Motor neuron (in vitro differentiated cells): Measurements from ENCODE around the gene TTC21B. TPM values are rescaled to one million over a fixed set of nuclear protein-coding genes. Genes with fewer than 3 reads are reported as not detected.

Source experiments
- ATAC-seq, 8 experiments: fragments of 200-7000 bp; cut with Tn5 transposase; replicated peaks in 6 of 8; 2 replicates each; pipeline ENCODE4 v1.8.0; 2021; ENCODE audit warnings: mild to moderate bottlenecking in 8 of 8, moderate library complexity in 8 of 8
- H3K27ac ChIP-seq, 2 donors: fragments of 250-450 bp; sonication (Bioruptor Pico); 2 replicates each; pipeline ENCODE4 v1.9.0; 2021; ENCODE audit warnings: antibody characterized with exemption in 2 of 2, mild to moderate bottlenecking in 2 of 2, moderate library complexity in 1 of 2
- H3K4me1 ChIP-seq, 2 donors: fragments of 250-450 bp; sonication (Bioruptor Pico); replicated peaks in 1 of 2; 2 replicates each; pipeline ENCODE4 v1.6.1; 2021; ENCODE audit warnings: antibody characterized with exemption in 2 of 2, mild to moderate bottlenecking in 2 of 2, moderate library complexity in 1 of 2
- H3K4me3 ChIP-seq, 5 donors: fragments of 250-450 bp; sonication (Bioruptor Pico); 2 replicates each; pipeline ENCODE4 v1.9.0; 2021; ENCODE audit warnings: antibody characterized with exemption in 5 of 5, mild to moderate bottlenecking in 5 of 5, moderate library complexity in 4 of 5
- WGBS, 10 experiments: fragments of 450-650 bp; shearing (Covaris generic); methylation state at CpG; one replicate each; pipeline ENCODE4 v1.0.0; 2022; 5-methylcytosine and 5-hydroxymethylcytosine counted together
- in situ Hi-C, 9 experiments: fragments of 400-800 bp; cut with MboI; loops; one replicate each; pipeline ENCODE4 v1.15.0; 2021; ENCODE audit warnings: low sequenced_read_pairs in 9 of 9, low pct_unique_long_range_greater_than_20kb in 2 of 9; ENCODE audit not compliant: unreplicated experiment in 9 of 9
- total RNA-seq, 8 experiments: library from RNA; unstranded; fragments of 300-600 nt; gene quantifications; 2 replicates each; pipeline versions ENCODE4 v1.2.3 to v1.2.4, GENCODE V29; 2022

Gene TTC21B
- total RNA-seq, 8 experiments from 2014 or later = 17.3 to 65.3 (median 25.6) TPM

DNA sequence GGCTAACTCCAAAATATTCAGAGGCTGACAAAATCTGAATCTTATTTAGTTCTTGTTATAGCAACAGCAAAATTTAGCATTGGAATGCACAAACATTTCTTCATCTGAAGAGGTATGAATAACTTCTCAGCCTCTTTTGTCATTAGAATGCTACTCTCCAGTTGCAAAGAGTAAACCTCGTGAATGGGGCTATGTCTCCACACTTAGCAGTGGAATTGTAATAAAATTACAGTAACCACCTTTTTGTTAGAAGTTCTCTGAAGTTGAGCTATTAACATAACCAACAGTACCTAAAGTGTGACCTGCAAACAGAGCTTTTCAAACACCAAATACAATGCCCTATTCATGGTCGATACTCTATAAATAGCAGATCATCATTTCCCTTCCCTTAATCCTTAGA is 109.4 kb downstream of the TTC21B start:
- in situ Hi-C loops = no loop called here
- Histone ChIP-seq H3K4me1 (peaks cover 0 to 10% of the 10 kb centered on the region in 2 donors), H3K4me3 (no peak overlapping the region), H3K27ac (no peak overlapping the region)
- WGBS, 10 experiments = 20 to 69% (median 36%) methylated on average over 1 to 2 of the region's 2 CpGs; no CpG with 5 or more reads in 1 of the 10 experiments
- ATAC-seq = peak in 3 of 8 experiments; percentile 53 to 80 (median 77)

DNA sequence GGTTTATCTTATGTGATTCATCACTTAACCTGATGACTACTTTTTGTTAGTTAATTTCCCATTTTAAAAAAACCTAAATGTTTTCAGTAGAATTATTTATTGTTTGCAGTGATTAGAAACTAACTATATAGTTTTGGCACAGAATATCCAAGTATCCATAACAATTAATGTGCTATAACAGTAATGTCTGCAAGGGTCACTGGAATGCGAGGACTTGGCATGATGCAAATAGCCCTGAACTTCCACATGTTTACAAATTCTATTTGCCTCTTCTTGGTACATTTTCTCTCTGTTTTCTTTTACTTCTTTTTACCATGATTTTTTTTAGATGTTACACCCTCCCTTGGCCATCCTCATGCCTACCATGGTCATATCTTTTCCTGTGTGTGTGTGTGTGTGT is 110.2 kb downstream of the TTC21B start:
- no peak overlapping the region for H3K27ac ChIP-seq
- 75 to 100% (median 100%) methylated on average over 1 of the region's 1 CpG; no CpG with 5 or more reads in 3 of the 10 experiments for WGBS, 10 experiments
- peak in 1 of 8 experiments; percentile 67 for ATAC-seq
- H3K4me3 ChIP-seq = no peak overlapping the region
- in situ Hi-C loops = no loop called here
- H3K4me1 ChIP-seq = peaks cover 0 to 10% of the 10 kb centered on the region in 2 donors

DNA sequence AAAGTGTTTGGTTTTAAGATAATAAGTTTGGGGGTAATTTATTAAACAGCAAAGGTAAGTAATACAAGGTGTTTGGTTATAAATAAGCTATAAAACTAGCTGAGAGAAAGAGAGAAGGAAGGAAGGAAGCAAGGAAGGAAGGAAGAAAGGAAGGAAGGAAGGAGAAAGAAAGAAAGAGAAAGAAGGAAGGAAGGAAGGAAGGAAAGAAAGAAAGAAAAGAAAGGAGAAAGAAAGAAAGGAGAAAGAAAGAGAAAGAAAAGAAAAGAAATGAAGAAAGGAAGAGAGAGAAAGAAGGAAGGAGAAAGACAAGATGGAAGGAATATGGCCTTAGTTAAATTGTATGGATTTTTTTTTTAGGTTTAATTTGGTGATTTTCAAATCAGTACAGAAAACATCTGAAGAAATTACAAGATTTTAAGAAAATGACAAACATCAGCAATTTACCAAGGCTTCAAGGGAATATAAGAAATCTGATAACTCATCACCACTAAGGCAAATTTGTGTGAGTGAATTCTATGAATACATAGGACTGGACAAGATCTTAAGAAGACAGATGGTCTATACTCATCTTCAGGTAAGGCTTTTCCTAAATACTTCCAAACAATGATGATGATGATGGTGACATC is 113.1 kb downstream of the TTC21B start:
- peaks cover 12 to 21% of the 10 kb centered on the region in 2 donors for H3K4me1 ChIP-seq
- H3K27ac ChIP-seq = no peak overlapping the region
- in situ Hi-C loops = no loop called here
- no peak for ATAC-seq
- H3K4me3 ChIP-seq = no peak overlapping the region

DNA sequence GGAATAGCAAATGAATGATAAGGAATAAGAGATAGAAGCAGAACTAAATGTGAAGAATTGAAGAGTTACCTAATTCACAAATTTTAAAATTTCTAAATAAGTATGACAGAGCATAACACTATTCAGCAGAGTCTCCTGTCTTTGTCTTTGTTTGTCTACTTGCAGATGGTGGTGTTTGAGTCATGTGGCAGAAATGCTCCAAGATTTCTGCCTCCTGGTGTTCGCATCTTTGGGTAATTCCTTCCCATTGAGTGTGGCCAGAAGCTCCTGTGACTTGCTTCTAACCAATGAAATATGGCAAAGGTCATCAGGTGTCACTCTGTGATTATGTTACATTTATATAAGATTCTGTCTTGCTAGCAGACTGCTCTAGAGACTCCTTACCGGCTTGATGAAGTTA is 114.0 kb downstream of the TTC21B start:
- no peak for ATAC-seq
- Histone ChIP-seq H3K4me1 (peaks cover 12 to 21% of the 10 kb centered on the region in 2 donors), H3K4me3 (no peak overlapping the region), H3K27ac (no peak overlapping the region)
- in situ Hi-C loops = no loop called here
- WGBS, 10 experiments = 67 to 100% (median 89%) methylated on average over 1 to 2 of the region's 2 CpGs; no CpG with 5 or more reads in 3 of the 10 experiments

DNA sequence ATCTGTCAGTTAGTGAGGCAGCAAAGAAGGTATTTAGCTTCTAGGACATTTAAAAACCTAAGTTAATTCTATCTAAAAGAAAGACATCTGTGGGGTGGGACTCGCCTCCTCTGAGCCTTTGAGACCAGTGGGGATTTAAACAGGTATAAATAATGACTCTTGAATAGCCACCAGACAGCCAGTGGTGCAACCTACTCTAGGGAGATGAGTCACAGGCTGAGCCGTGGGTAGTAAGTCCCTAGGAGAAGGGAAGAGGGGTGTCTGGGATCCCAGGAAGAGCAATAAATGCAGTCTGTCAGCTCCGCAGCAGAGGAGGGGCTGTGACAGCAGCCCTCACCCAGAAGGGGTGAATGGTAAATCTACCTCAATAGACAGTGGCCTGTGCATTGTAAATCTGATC is 116.5 kb downstream of the TTC21B start:
- Histone ChIP-seq H3K4me3 (no peak overlapping the region), H3K4me1 (peaks cover 12 to 21% of the 10 kb centered on the region in 2 donors), H3K27ac (no peak overlapping the region)
- 0 to 50% (median 14%) methylated on average over 1 to 3 of the region's 3 CpGs; no CpG with 5 or more reads in 5 of the 10 experiments for WGBS, 10 experiments
- peak in 5 of 8 experiments; percentile 100 for ATAC-seq
- in situ Hi-C loops = no loop called here

DNA sequence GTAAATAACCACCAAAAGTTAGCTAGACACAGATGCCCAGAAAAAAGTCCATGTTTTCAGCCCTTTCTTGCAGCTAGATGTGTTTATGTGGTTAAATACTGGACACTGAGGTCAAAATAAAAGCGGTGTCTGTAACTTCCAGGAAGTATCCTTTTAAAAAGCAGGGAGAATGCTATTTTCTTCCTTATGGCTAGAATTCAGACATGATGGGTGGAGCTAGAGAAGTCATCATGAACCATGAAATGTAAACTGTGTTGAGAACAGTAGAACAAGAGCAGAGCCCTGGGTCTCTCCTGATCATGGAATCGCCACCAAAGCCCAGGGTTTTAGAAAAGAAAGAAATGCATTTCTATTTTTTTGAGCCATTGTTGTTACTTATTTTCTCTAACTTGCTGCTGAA is 118.2 kb downstream of the TTC21B start:
- Histone ChIP-seq H3K4me1 (peaks cover 12 to 21% of the 10 kb centered on the region in 2 donors), H3K27ac (no peak overlapping the region), H3K4me3 (no peak overlapping the region)
- in situ Hi-C loops = no loop called here
- no peak for ATAC-seq
- WGBS, 10 experiments = 67 to 100% (median 92%) methylated on average over 1 to 2 of the region's 2 CpGs; no CpG with 5 or more reads in 1 of the 10 experiments

DNA sequence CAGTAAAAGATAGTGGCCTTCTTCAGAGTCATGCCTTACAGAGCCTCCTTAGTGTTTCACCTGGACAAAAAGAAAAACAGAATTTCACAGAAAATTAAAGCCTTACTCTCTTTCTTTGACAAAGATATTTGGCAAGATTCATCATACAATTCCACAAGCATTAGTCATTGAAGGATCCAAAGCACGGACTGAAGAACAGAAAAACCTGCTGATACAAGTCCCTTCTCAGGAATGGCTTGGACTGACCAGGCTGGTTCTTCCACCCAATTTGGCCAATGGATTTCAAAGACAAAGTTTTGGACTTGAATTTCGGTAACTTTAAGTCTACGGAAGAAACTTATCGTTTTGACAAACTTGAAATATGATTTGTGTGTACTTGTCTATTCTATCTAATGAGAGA is 120.4 kb downstream of the TTC21B start:
- peaks cover 12 to 21% of the 10 kb centered on the region in 2 donors for H3K4me1 ChIP-seq
- no peak overlapping the region for H3K27ac ChIP-seq
- no peak overlapping the region for H3K4me3 ChIP-seq
- WGBS, 10 experiments = 69 to 100% (median 86%) methylated on average over 3 to 4 of the region's 4 CpGs; no CpG with 5 or more reads in 2 of the 10 experiments
- ATAC-seq = no peak
- in situ Hi-C loops = no loop called here

DNA sequence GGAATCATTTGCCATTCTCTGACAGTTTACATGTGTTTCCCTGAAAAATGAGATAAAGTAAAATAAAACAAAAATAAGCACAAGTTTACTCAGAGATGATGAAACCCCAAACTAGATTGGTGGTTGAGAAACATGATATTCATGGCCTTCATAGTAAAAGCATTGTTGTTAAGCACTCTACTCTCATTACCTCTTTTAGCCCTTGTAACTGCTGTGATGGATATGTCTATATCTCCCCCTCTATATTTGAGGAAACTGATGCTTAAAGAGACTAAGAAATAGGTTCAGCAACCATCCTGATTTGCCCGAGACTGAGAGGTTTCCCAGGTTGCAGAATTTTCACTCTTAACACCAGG is 125.7 kb downstream of the TTC21B start:
- H3K27ac ChIP-seq = no peak overlapping the region
- no peak overlapping the region for H3K4me3 ChIP-seq
- WGBS, 10 experiments = 20 to 86% (median 80%) methylated on average over 1 of the region's 1 CpG; no CpG with 5 or more reads in 1 of the 10 experiments
- in situ Hi-C loops = no loop called here
- ATAC-seq = no peak
- peaks cover 0 to 6% of the 10 kb centered on the region in 2 donors for H3K4me1 ChIP-seq

DNA sequence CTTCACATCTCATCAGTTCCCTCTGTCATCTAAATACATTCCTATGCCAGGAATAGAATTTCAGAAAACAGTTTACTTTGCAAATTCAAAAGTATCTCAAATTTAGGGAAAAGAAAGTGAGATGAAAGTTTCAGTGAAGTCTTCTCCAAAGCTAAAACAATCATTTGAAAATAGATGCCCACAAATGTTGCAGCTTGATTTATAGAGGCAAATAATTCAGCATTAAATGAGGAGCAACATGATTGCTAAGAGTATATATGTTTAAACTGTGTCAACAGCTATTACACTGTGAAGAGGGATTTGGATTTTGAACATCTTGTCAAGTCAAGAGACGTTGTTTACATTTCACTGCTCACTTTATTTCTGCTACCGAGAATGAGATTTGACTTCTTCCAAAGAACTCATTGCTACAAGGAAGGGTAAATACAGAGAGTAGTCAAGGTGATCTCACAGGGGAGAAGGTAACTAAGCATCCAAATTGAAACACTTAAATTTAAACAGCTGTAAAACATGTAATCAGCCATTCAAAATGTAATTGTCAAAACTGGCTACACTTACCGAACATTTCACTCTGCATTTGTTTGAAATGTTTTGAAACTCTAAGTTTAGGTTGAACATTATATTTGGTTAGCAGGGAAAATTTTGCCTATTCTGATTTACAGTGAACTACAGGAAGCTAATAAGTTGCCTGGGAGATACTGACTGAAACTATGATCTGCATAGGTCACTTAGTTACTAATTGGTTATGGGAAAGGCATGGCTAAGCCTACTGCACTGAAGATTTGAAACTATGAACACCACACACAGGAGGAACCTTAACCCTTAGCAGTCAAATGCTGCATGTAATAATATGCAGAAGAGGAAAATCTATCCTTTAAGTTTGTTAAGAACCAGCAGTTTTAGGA is 126.3 kb downstream of the TTC21B start:
- peak in 2 of 8 experiments; percentile 46 to 88 for ATAC-seq
- H3K4me1 ChIP-seq = peaks cover 0 to 6% of the 10 kb centered on the region in 2 donors
- WGBS, 10 experiments = 58 to 100% (median 84%) methylated on average over 1 to 3 of the region's 3 CpGs; no CpG with 5 or more reads in 1 of the 10 experiments
- no peak overlapping the region for H3K27ac ChIP-seq
- in situ Hi-C loops = no loop called here
- no peak overlapping the region for H3K4me3 ChIP-seq

DNA sequence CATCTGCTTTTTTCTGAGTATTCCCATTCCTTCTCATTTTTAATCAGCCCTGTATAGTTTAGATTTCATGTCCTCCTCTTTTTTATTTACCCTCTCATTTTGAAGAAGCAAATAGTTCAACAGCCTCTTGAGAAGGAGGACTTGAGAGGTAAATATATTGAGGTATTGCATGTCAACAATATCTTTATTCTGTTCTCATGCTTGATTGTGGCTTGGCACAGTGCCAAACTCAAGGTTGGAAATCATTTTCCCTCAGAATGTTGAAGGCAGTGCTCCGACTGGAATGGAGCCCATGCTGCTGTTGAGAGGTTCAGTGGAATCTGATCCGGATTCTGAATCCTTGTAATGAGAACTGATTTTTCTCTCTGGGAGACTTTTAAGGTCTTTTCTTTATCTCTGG is 128.5 kb downstream of the TTC21B start:
- Histone ChIP-seq H3K4me3 (no peak overlapping the region), H3K27ac (no peak overlapping the region), H3K4me1 (peaks cover 3 to 6% of the 10 kb centered on the region in 2 donors)
- ATAC-seq = peak in 1 of 8 experiments; percentile 4
- WGBS, 10 experiments = 0 to 100% (median 40%) methylated on average over 1 to 2 of the region's 2 CpGs; no CpG with 5 or more reads in 2 of the 10 experiments
- in situ Hi-C loops = no loop called here

Other genes starting within 250 kb of the TTC21B start
- gene GALNT3, start 159.5 kb downstream of the TTC21B start, total RNA-seq = 1 to 10 TPM in 3 of 8 experiments, under 1 TPM in 5; 0.46 to 4.6 (median 0.76) TPM
- 10 to 100 TPM in 3 of 8 experiments, 1 to 10 TPM in 3, under 1 TPM in 2; 0.10 to 50.7 (median 4.1) TPM for gene SCN1A, start 174.2 kb upstream of the TTC21B start, total RNA-seq